H9 (cell line): ENCODE results near the gene LTK. TPM values are rescaled to one million over a fixed set of nuclear protein-coding genes. Genes with fewer than 3 reads are reported as not detected.

Experiments used
- DNase-seq: peaks from one replicate; pipeline ENCODE4 v3.0.0-alpha.2; 2017
- H2AFZ ChIP-seq: one replicate; pipeline ENCODE4 v1.6.1; 2013; ENCODE audit warnings: mild to moderate bottlenecking, low read length, control low read depth, moderate library complexity
- H2AK5ac ChIP-seq: 2 replicates; pipeline ENCODE4 v1.6.1; 2013; ENCODE audit warnings: low read length, control low read depth, mixed read lengths; ENCODE audit not compliant: insufficient read length
- H2BK120ac ChIP-seq: one replicate; pipeline ENCODE4 v1.6.1; 2013; ENCODE audit warnings: low read depth, mild to moderate bottlenecking, low read length, control low read depth, inconsistent platforms; ENCODE audit not compliant: poor library complexity, severe bottlenecking
- H2BK12ac ChIP-seq: 2 replicates; pipeline ENCODE4 v1.6.1; 2013; ENCODE audit warnings: low read length, control low read depth, mixed read lengths, low read depth; ENCODE audit not compliant: insufficient read length
- H2BK15ac ChIP-seq: 2 replicates; pipeline ENCODE4 v1.6.1; 2013; ENCODE audit warnings: low read depth, low read length, control low read depth
- H2BK20ac ChIP-seq: one replicate; pipeline ENCODE4 v1.6.1; 2013; ENCODE audit warnings: low read depth, mild to moderate bottlenecking, low read length, control low read depth, inconsistent platforms; ENCODE audit not compliant: poor library complexity, severe bottlenecking
- H2BK5ac ChIP-seq: 2 replicates; pipeline ENCODE4 v1.6.1; 2013; ENCODE audit warnings: low read length, control low read depth, mixed read lengths; ENCODE audit not compliant: insufficient read length
- H3K14ac ChIP-seq: 2 replicates; pipeline ENCODE4 v1.6.1; 2013; ENCODE audit warnings: low read length, control low read depth; ENCODE audit not compliant: insufficient read depth
- H3K18ac ChIP-seq: 2 replicates; pipeline ENCODE4 v1.6.1; 2013; ENCODE audit warnings: low read depth, mild to moderate bottlenecking, mixed read lengths, low read length, control low read depth; ENCODE audit not compliant: insufficient read length
- H3K23ac ChIP-seq: 2 replicates; pipeline ENCODE4 v1.6.1; 2013; ENCODE audit warnings: low read length, control low read depth, mixed read lengths, low read depth; ENCODE audit not compliant: insufficient read length
- H3K23me2 ChIP-seq: 2 replicates; pipeline ENCODE4 v1.6.1; 2013; ENCODE audit warnings: low read depth, mild to moderate bottlenecking, mixed read lengths, low read length, control low read depth; ENCODE audit not compliant: insufficient read length, poor library complexity, severe bottlenecking
- H3K27ac ChIP-seq: 2 replicates; pipeline ENCODE4 v1.5.1; 2013; ENCODE audit warnings: low read length, control low read depth, mixed read lengths, low read depth; ENCODE audit not compliant: insufficient read length
- H3K27me3 ChIP-seq: 2 replicates; pipeline ENCODE4 v1.6.1; 2013; ENCODE audit warnings: low read length, control low read depth, inconsistent platforms; ENCODE audit not compliant: insufficient read depth
- H3K4ac ChIP-seq: 2 replicates; pipeline ENCODE4 v1.6.1; 2013; ENCODE audit warnings: low read depth, mild to moderate bottlenecking, control low read depth, inconsistent platforms, low read length, moderate library complexity
- H3K4me1 ChIP-seq: 2 replicates; pipeline ENCODE4 v1.6.1; 2013; ENCODE audit warnings: low read length, control low read depth, inconsistent platforms; ENCODE audit not compliant: insufficient read depth
- H3K4me2 ChIP-seq: 2 replicates; pipeline ENCODE4 v1.6.1; 2013; ENCODE audit warnings: low read length, control low read depth, mixed read lengths; ENCODE audit not compliant: insufficient read length, insufficient read depth
- H3K56ac ChIP-seq: 2 replicates; pipeline ENCODE4 v1.6.1; 2013; ENCODE audit warnings: low read depth, mild to moderate bottlenecking, mixed read lengths, low read length, control low read depth; ENCODE audit not compliant: insufficient read length
- H3K79me1 ChIP-seq: 2 replicates; pipeline ENCODE4 v1.6.1; 2013; ENCODE audit warnings: low read depth, mild to moderate bottlenecking, moderate library complexity, low read length, control low read depth, inconsistent platforms; ENCODE audit not compliant: insufficient read depth, poor library complexity, severe bottlenecking
- H3K79me2 ChIP-seq: 2 replicates; pipeline ENCODE4 v1.6.1; 2013; ENCODE audit warnings: low read length, control low read depth, inconsistent platforms; ENCODE audit not compliant: insufficient read depth
- H3K9ac ChIP-seq: 2 replicates; pipeline ENCODE4 v1.6.1; 2013; ENCODE audit warnings: low read length, control low read depth, mixed read lengths; ENCODE audit not compliant: insufficient read length; ENCODE audit errors: extremely low read depth
- H3K9me3 ChIP-seq: one replicate; pipeline ENCODE4 v1.6.1; 2013; ENCODE audit warnings: low read depth, low read length, inconsistent platforms; ENCODE audit not compliant: control insufficient read depth
- H3T11ph ChIP-seq: one replicate; pipeline ENCODE4 v1.6.1; 2013; ENCODE audit warnings: mild to moderate bottlenecking, low read length, control low read depth, inconsistent platforms
- H4K20me1 ChIP-seq: one replicate; pipeline ENCODE4 v1.6.1; 2013; ENCODE audit not compliant: control insufficient read depth, insufficient read length, insufficient read depth
- H4K5ac ChIP-seq: 2 replicates; pipeline ENCODE4 v1.6.1; 2013; ENCODE audit warnings: low read depth, mild to moderate bottlenecking, mixed read lengths, low read length, control low read depth; ENCODE audit not compliant: insufficient read length
- H4K8ac ChIP-seq: replicated peaks from 2 replicates; pipeline ENCODE4 v1.6.1; 2013; ENCODE audit warnings: low read length, control low read depth, mixed read lengths, low read depth; ENCODE audit not compliant: insufficient read length
- H4K91ac ChIP-seq: 2 replicates; pipeline ENCODE4 v1.6.1; 2013; ENCODE audit warnings: low read depth, mild to moderate bottlenecking, moderate library complexity, mixed read lengths, low read length, control low read depth; ENCODE audit not compliant: insufficient read length
- H3K27ac Mint-ChIP-seq, 3 experiments: 2 replicates in 2 of 3; 3 replicates in 1 of 3; pipeline ENCODE4 v1.8.0; 2020 to 2021; ENCODE audit warnings: mixed read lengths in 3 of 3, mild to moderate bottlenecking in 1 of 3, moderate library complexity in 1 of 3
- H3K27me3 Mint-ChIP-seq: 2 replicates; pipeline ENCODE4 v1.8.0; 2021; ENCODE audit warnings: low read depth, mild to moderate bottlenecking, moderate library complexity, mixed read lengths
- H3K36me3 Mint-ChIP-seq, 3 experiments: 2 replicates in 2 of 3; 3 replicates in 1 of 3; pipeline ENCODE4 v1.8.0; 2020 to 2021; ENCODE audit warnings: low read depth in 3 of 3, mixed read lengths in 3 of 3; ENCODE audit not compliant: insufficient read depth in 1 of 3
- H3K4me1 Mint-ChIP-seq, 2 experiments: 2 replicates each; pipeline ENCODE4 v1.8.0; 2020; ENCODE audit warnings: mixed read lengths in 2 of 2
- H3K4me3 Mint-ChIP-seq, 2 experiments: 2 replicates in 1 of 2; 3 replicates in 1 of 2; pipeline ENCODE4 v1.8.0; 2020 to 2021; ENCODE audit warnings: mild to moderate bottlenecking in 2 of 2, mixed read lengths in 2 of 2, moderate library complexity in 1 of 2
- H3K9me3 Mint-ChIP-seq, 2 experiments: 2 replicates in 1 of 2; 3 replicates in 1 of 2; pipeline ENCODE4 v1.8.0; 2020; ENCODE audit warnings: mild to moderate bottlenecking in 2 of 2, mixed read lengths in 2 of 2, moderate library complexity in 1 of 2
- CTCF ChIP-seq: fragments of 200-600 bp; sonication (generic); conservative IDR thresholded peaks from 3 replicates; pipeline ENCODE4 v1.8.0; 2021; ENCODE audit warnings: antibody characterized with exemption, mild to moderate bottlenecking
- WGBS: extraction: QIAGEN DNeasy Blood & Tissue Kit; methylation state at CpG from one replicate; pipeline ENCODE4 v1.1.7; 2013; ENCODE audit warnings: missing lambda C conversion rate, low lambda C conversion rate, mixed read lengths; ENCODE audit not compliant: insufficient read length; ENCODE audit errors: extremely low coverage; 5-methylcytosine and 5-hydroxymethylcytosine counted together
- total RNA-seq: library from RNA; stranded (reverse); gene quantifications from 2 replicates; pipeline ENCODE4 v1.2.1, GENCODE V29; 2021

The LTK gene
- total RNA-seq, 1 experiment from 2014 or later = 0.31 TPM

- Histone ChIP-seq H4K91ac (no peak overlapping the region), H3K4ac (no peak overlapping the region), H3K9me3 (no peaks in the 10 kb centered on the region), H2BK120ac (no peak overlapping the region), H4K20me1 (no peaks in the 10 kb centered on the region), H4K8ac (no peak overlapping the region), H3K27ac (no peak overlapping the region), H3K56ac (no peak overlapping the region), H3K4me2 (no peak overlapping the region), H2BK12ac (no peak overlapping the region), H3K27me3 (no peaks in the 10 kb centered on the region), H3K4me1 (no peaks in the 10 kb centered on the region), H2AFZ (no peak overlapping the region), H3K23ac (no peak overlapping the region), H3K79me1 (peaks cover 5% of the 10 kb centered on the region), H4K5ac (no peak overlapping the region), H3T11ph (no peak overlapping the region), H3K14ac (no peak overlapping the region), H3K9ac (no peak overlapping the region), H3K18ac (no peak overlapping the region), H3K79me2 (no peaks in the 10 kb centered on the region), H3K23me2 (no peaks in the 10 kb centered on the region), H2BK15ac (no peak overlapping the region), H2AK5ac (no peak overlapping the region), H2BK5ac (no peak overlapping the region), H2BK20ac (no peak overlapping the region)
- H3K27me3 Mint-ChIP-seq = no peaks in the 10 kb centered on the region
- H3K36me3 Mint-ChIP-seq = peaks cover 18 to 51% (median 35%) of the 10 kb centered on the region in 3 experiments; a peak in 6 of 7 replicates
- no peak for DNase-seq
- no peaks in the 10 kb centered on the region for H3K9me3 Mint-ChIP-seq
- no peak overlapping the region for H3K4me3 Mint-ChIP-seq
- no peak for TF ChIP-seq CTCF
- H3K4me1 Mint-ChIP-seq = peaks cover 0 to 3% of the 10 kb centered on the region in 2 experiments; a peak in 2 of 4 replicates
- no peak overlapping the region for H3K27ac Mint-ChIP-seq
- no CpG with 5 or more reads among the region's 11 CpGs for WGBS
Measured at GRCh38 chr15:41536866-41537265, 23.2 kb upstream of the LTK start.
